SK-MEL-5 (cell line): ENCODE data around the gene FGFRL1. TPM values are rescaled to one million over a fixed set of nuclear protein-coding genes. Genes with fewer than 3 reads are reported as not detected.
A peak's percentile ranks its signal among the peaks of the same experiment; 100 is the strongest.
"Not testable (repeated sequence)": the region's sequence is repeated elsewhere in the genome, so short reads cannot be mapped to it uniquely, and the experiment has no call there.

Experiments
- DNase-seq: peaks from one replicate; pipeline ENCODE4 v3.0.0-alpha.2; 2016; ENCODE audit warnings: low read depth, low spot score
- in situ Hi-C: cut with HindIII; loops from 2 replicates; pipeline ENCODE4 v1.10.0; 2016; ENCODE audit warnings: low sequenced_read_pairs, high pct_unique_total_duplicates, low pct_unique_long_range_greater_than_20kb
- total RNA-seq: library from RNA; depleted of rRNA; stranded (reverse); fragments of >200 nt; shearing (Covaris generic); gene quantifications from 2 replicates; pipeline ENCODE4 v1.2.3, GENCODE V29; 2014

Gene FGFRL1
- total RNA-seq, 1 experiment from 2014 or later, result 6.6 TPM

- no peak for DNase-seq
- in situ Hi-C loops, result no loop called here
Observed at GRCh38 chr4:1050486-1051213, 39.2 kb downstream of the FGFRL1 start.

- in situ Hi-C loops, result no loop called here
- DNase-seq, result no peak
Observed at GRCh38 chr4:1051472-1051871, 40.0 kb downstream of the FGFRL1 start.

- in situ Hi-C loops, result no loop called here
- DNase-seq, result no peak
Observed at GRCh38 chr4:1052231-1052671, 40.8 kb downstream of the FGFRL1 start.

GRCh38 chr4:1053080-1053661 is 41.7 kb downstream of the FGFRL1 start:
- peak; percentile 8 for DNase-seq
- in situ Hi-C loops, result no loop called here

GRCh38 chr4:1053891-1054290 is 42.5 kb downstream of the FGFRL1 start:
- DNase-seq, in situ Hi-C loops: not testable (repeated sequence)

GRCh38 chr4:1054696-1055242 is 43.3 kb downstream of the FGFRL1 start:
- in situ Hi-C loops, DNase-seq: not testable (repeated sequence)

- in situ Hi-C loops, DNase-seq: not testable (repeated sequence)
Observed at GRCh38 chr4:1055243-1055701, 43.8 kb downstream of the FGFRL1 start.

GRCh38 chr4:1055721-1056590 is 44.5 kb downstream of the FGFRL1 start:
- in situ Hi-C loops, result no loop called here
- DNase-seq, result no peak

GRCh38 chr4:1056671-1057402 is 45.4 kb downstream of the FGFRL1 start:
- in situ Hi-C loops, result no loop called here
- no peak for DNase-seq

- in situ Hi-C loops, result no loop called here
- DNase-seq, result no peak
Observed at GRCh38 chr4:1057403-1057745, 45.9 kb downstream of the FGFRL1 start.

GRCh38 chr4:1058198-1058996 is 47.0 kb downstream of the FGFRL1 start:
- in situ Hi-C loops, result no loop called here
- no peak for DNase-seq

GRCh38 chr4:1058997-1059665 is 47.7 kb downstream of the FGFRL1 start:
- no peak for DNase-seq
- in situ Hi-C loops, result no loop called here

GRCh38 chr4:1060121-1060520 is 48.7 kb downstream of the FGFRL1 start:
- in situ Hi-C loops, result no loop called here
- no peak for DNase-seq

- in situ Hi-C loops, result no loop called here
- no peak for DNase-seq
Observed at GRCh38 chr4:1060621-1061020, 49.2 kb downstream of the FGFRL1 start.

- DNase-seq, result no peak
- in situ Hi-C loops, result no loop called here
Observed at GRCh38 chr4:1061056-1061700, 49.8 kb downstream of the FGFRL1 start.

- in situ Hi-C loops, result no loop called here
- no peak for DNase-seq
Observed at GRCh38 chr4:1061760-1062159, 50.3 kb downstream of the FGFRL1 start.
